ENCODE measurements around the gene GLMN.
"Not testable (repeated sequence)": the region's sequence is repeated elsewhere in the genome, so short reads cannot be mapped to it uniquely, and the experiment has no call there.

GRCh38 chr1:92254714-92255113 lies 44.1 kb downstream of the GLMN start:
- not testable (repeated sequence) for TF ChIP-seq POLR2A, EP300 (IDR thresholded peaks at IDR 0.05)
- TF ChIP-seq, protein P1, sequence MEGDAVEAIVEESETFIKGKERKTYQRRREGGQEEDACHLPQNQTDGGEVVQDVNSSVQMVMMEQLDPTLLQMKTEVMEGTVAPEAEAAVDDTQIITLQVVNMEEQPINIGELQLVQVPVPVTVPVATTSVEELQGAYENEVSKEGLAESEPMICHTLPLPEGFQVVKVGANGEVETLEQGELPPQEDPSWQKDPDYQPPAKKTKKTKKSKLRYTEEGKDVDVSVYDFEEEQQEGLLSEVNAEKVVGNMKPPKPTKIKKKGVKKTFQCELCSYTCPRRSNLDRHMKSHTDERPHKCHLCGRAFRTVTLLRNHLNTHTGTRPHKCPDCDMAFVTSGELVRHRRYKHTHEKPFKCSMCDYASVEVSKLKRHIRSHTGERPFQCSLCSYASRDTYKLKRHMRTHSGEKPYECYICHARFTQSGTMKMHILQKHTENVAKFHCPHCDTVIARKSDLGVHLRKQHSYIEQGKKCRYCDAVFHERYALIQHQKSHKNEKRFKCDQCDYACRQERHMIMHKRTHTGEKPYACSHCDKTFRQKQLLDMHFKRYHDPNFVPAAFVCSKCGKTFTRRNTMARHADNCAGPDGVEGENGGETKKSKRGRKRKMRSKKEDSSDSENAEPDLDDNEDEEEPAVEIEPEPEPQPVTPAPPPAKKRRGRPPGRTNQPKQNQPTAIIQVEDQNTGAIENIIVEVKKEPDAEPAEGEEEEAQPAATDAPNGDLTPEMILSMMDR (IDR thresholded peaks at IDR 0.05) = not testable (repeated sequence)
